SK-N-SH treated with all-trans-retinoic acid at 6 μM for 48 hours (cell line): ENCODE results near the gene TTC13.

Experiments
- RARB ChIP-seq: fragments of 250-450 bp; sonication (Bioruptor Pico); IDR thresholded peaks from 2 replicates; pipeline ENCODE4 v1.8.0; 2021; ENCODE audit warnings: mild to moderate bottlenecking, moderate library complexity
- ZC3H10 ChIP-seq: fragments of 250-450 bp; sonication (Bioruptor Pico); IDR thresholded peaks from 2 replicates; pipeline ENCODE4 v1.5.1; 2021; ENCODE audit warnings: mild to moderate bottlenecking, moderate library complexity

DNA sequence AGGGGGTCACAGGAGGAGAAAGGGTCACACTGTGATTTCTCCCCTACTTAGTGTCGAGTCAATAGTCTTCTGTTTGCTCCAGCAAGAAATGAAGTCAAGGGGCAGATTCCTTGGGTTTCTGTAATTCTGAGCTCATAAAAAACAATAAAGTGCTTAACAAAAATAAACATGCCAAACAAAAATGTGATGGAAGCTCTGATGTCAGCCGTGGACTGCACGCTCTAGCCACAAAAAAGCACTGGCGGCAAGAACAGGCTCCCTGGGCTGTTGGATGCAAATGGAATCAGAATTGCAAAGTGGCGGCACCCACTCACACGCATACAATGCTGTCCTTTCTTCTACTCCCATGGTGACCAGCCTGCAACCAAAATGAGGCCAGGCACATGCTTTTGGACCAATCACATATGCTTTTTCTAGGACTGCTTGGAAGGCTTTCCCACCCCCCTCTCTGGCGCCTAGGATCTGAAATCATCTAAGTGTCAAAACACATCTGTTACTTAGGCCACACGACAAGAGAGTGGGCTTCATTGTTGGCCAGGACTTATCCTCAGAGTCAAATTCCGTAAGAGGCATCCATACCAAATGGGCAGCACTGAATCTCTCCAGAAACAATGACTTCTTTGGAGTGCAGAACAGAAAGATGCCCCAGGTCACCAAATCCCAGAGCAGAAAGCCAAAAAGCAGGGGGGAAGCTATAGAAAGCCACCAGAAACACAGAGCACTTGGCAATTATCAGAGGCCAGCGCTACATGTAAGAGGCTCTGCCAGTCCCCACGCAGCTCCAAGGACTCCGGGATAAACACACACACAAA, 119.5 kb downstream of the TTC13 start:
- no peak for TF ChIP-seq ZC3H10 (CRISPR knock-in tag)
- TF ChIP-seq RARB (CRISPR knock-in tag): no peak
